C4-2B (cell line): ENCODE data around the gene NLRP6.

ENCODE experiments used
- CTCF ChIP-seq: fragments of 450-650 bp; conservative IDR thresholded peaks from 2 replicates; pipeline ENCODE4 v1.5.1; 2017; ENCODE audit warnings: mild to moderate bottlenecking
- ZFX ChIP-seq: fragments of 450-650 bp; IDR thresholded peaks from 2 replicates; pipeline ENCODE4 v1.6.1; 2017

GRCh38 chr11:316031-316701 is 38.0 kb downstream of the NLRP6 start:
- no peak for TF ChIP-seq CTCF
- no peak for TF ChIP-seq ZFX
